IPS-20b (cell line): Measurements from ENCODE around the gene C8G.

Experiments
- H3K27ac ChIP-seq: one replicate; pipeline ENCODE4 v1.5.1; 2013; ENCODE audit warnings: low read length
- H3K27me3 ChIP-seq: 2 replicates; pipeline ENCODE4 v1.6.1; 2013; ENCODE audit warnings: mild to moderate bottlenecking, low read length, inconsistent platforms; ENCODE audit not compliant: insufficient read depth
- H3K36me3 ChIP-seq: 2 replicates; pipeline ENCODE4 v1.6.1; 2013; ENCODE audit warnings: low read depth, mild to moderate bottlenecking, inconsistent platforms, low read length, moderate library complexity; ENCODE audit not compliant: insufficient read depth
- H3K4me1 ChIP-seq: 2 replicates; pipeline ENCODE4 v1.6.1; 2013; ENCODE audit warnings: mild to moderate bottlenecking, control low read depth, inconsistent platforms, low read length, moderate library complexity; ENCODE audit not compliant: insufficient read depth
- H3K4me3 ChIP-seq: 2 replicates; pipeline ENCODE4 v1.5.1; 2013; ENCODE audit warnings: mild to moderate bottlenecking, low read length, inconsistent platforms
- H3K9ac ChIP-seq: 2 replicates; pipeline ENCODE4 v1.6.1; 2013; ENCODE audit warnings: low read depth, mild to moderate bottlenecking, inconsistent platforms, low read length, moderate library complexity
- H3K9me3 ChIP-seq: 2 replicates; pipeline ENCODE4 v1.6.1; 2013; ENCODE audit warnings: mild to moderate bottlenecking, low read depth, low read length, inconsistent platforms; ENCODE audit not compliant: insufficient read depth

Gene C8G

GRCh38 chr9:136983656-136984314 lies 38.7 kb downstream of the C8G start:
- no peak overlapping the region for H3K9ac ChIP-seq

GRCh38 chr9:136984464-136985026 lies 39.5 kb downstream of the C8G start:
- Histone ChIP-seq H3K4me1 (no peaks in the 10 kb centered on the region), H3K27me3 (peaks cover 37% of the 10 kb centered on the region), H3K36me3 (no peaks in the 10 kb centered on the region), H3K9me3 (no peaks in the 10 kb centered on the region), H3K27ac (no peak overlapping the region), H3K9ac (no peak overlapping the region), H3K4me3 (peak overlapping the region; percentile 45; the same call in 1 of the 2 replicates)

More at GRCh38 chr9:136983656-136984314, 38.7 kb downstream of the C8G start:
- Histone ChIP-seq H3K4me1 (no peaks in the 10 kb centered on the region; the same call in 1 of the 2 replicates), H3K4me3 (no peak overlapping the region), H3K9me3 (no peaks in the 10 kb centered on the region), H3K27ac (no peak overlapping the region), H3K36me3 (no peaks in the 10 kb centered on the region), H3K27me3 (peaks cover 37% of the 10 kb centered on the region)

- Histone ChIP-seq H3K27me3 (peaks cover 37% of the 10 kb centered on the region), H3K4me1 (no peaks in the 10 kb centered on the region), H3K9me3 (no peaks in the 10 kb centered on the region), H3K4me3 (peak overlapping the region; percentile 45; the same call in 1 of the 2 replicates), H3K27ac (no peak overlapping the region), H3K9ac (no peak overlapping the region), H3K36me3 (no peaks in the 10 kb centered on the region)
Measured at GRCh38 chr9:136985027-136985602, 40.1 kb downstream of the C8G start.

- Histone ChIP-seq H3K9me3 (no peaks in the 10 kb centered on the region), H3K9ac (no peak overlapping the region), H3K36me3 (no peaks in the 10 kb centered on the region), H3K27me3 (peaks cover 45% of the 10 kb centered on the region), H3K4me1 (no peaks in the 10 kb centered on the region), H3K27ac (no peak overlapping the region), H3K4me3 (no peak overlapping the region; the same call in 1 of the 2 replicates)
Measured at GRCh38 chr9:136985853-136986252, 40.8 kb downstream of the C8G start.

- H3K27me3 ChIP-seq: peaks cover 47% of the 10 kb centered on the region
- H3K27ac ChIP-seq: no peak overlapping the region
- H3K4me1 ChIP-seq: no peaks in the 10 kb centered on the region
- H3K36me3 ChIP-seq: peaks cover 2% of the 10 kb centered on the region; the same call in 1 of the 2 replicates
- H3K9ac ChIP-seq: no peak overlapping the region
- H3K9me3 ChIP-seq: no peaks in the 10 kb centered on the region
- H3K4me3 ChIP-seq: no peak overlapping the region
Measured at GRCh38 chr9:136988872-136989271, 43.8 kb downstream of the C8G start.

GRCh38 chr9:136990242-136990911 lies 45.3 kb downstream of the C8G start:
- Histone ChIP-seq H3K27me3 (peaks cover 32% of the 10 kb centered on the region), H3K9me3 (no peaks in the 10 kb centered on the region), H3K4me3 (no peak overlapping the region), H3K36me3 (peaks cover 5% of the 10 kb centered on the region; the same call in 1 of the 2 replicates), H3K27ac (no peak overlapping the region), H3K9ac (no peak overlapping the region), H3K4me1 (no peaks in the 10 kb centered on the region)

- H3K9ac ChIP-seq: peak within 1 kb of the TSS; percentile 83
- H3K27me3 ChIP-seq: peaks cover 16% of the 10 kb centered on the region
- H3K27ac ChIP-seq: no peak within 1 kb of the TSS
- H3K9me3 ChIP-seq: no peaks in the 10 kb centered on the region
- peaks cover 5% of the 10 kb centered on the region; the same call in 1 of the 2 replicates for H3K36me3 ChIP-seq
- H3K4me1 ChIP-seq: no peaks in the 10 kb centered on the region; the same call in 1 of the 2 replicates
- peak within 1 kb of the TSS; percentile 88 for H3K4me3 ChIP-seq
Measured at GRCh38 chr9:136991993-136992818, 47.2 kb downstream of the C8G start, which contains the start of gene PAXX. Gene PAXX, plus strand, starts transcription at chr9:136992422. Its CDS starts 22 bp downstream, at chr9:136992444.

- H3K9ac ChIP-seq: peak overlapping the region; percentile 83
- no peak overlapping the region for H3K27ac ChIP-seq
- no peaks in the 10 kb centered on the region; the same call in 1 of the 2 replicates for H3K4me1 ChIP-seq
- peaks cover 5% of the 10 kb centered on the region; the same call in 1 of the 2 replicates for H3K36me3 ChIP-seq
- H3K9me3 ChIP-seq: no peaks in the 10 kb centered on the region
- peak overlapping the region; percentile 88 for H3K4me3 ChIP-seq
- H3K27me3 ChIP-seq: peaks cover 16% of the 10 kb centered on the region
Measured at GRCh38 chr9:136992819-136993369, 47.9 kb downstream of the C8G start.

GRCh38 chr9:136994180-136994887 lies 49.3 kb downstream of the C8G start:
- Histone ChIP-seq H3K4me3 (no peak overlapping the region), H3K27ac (no peak overlapping the region), H3K9ac (no peak overlapping the region), H3K36me3 (peaks cover 5% of the 10 kb centered on the region; the same call in 1 of the 2 replicates), H3K27me3 (peaks cover 16% of the 10 kb centered on the region), H3K4me1 (no peaks in the 10 kb centered on the region; the same call in 1 of the 2 replicates), H3K9me3 (no peaks in the 10 kb centered on the region)

GRCh38 chr9:136994888-136995230 lies 49.8 kb downstream of the C8G start:
- peaks cover 16% of the 10 kb centered on the region for H3K27me3 ChIP-seq
- no peaks in the 10 kb centered on the region; the same call in 1 of the 2 replicates for H3K4me1 ChIP-seq
- H3K4me3 ChIP-seq: no peak overlapping the region
- H3K9ac ChIP-seq: no peak overlapping the region
- no peak overlapping the region for H3K27ac ChIP-seq
- H3K9me3 ChIP-seq: no peaks in the 10 kb centered on the region
- H3K36me3 ChIP-seq: peaks cover 5% of the 10 kb centered on the region; the same call in 1 of the 2 replicates
